T-helper 17 cell (primary cell): ENCODE measurements around the gene ARHGEF28. TPM values are rescaled to one million over a fixed set of nuclear protein-coding genes. Genes with fewer than 3 reads are reported as not detected.

Experiments used
- ATAC-seq: fragments of 150-1000 bp; cut with Tn5 transposase; 2 replicates; pipeline ENCODE4 v1.10.0; 2021; ENCODE audit warnings: mild to moderate bottlenecking, moderate library complexity
- DNase-seq, 3 donors: peaks; one replicate each; pipeline versions ENCODE4 v3.0.0 to v3.0.0-alpha.2; 2020 to 2021
- H3K9me3 ChIP-seq: one replicate; pipeline ENCODE4 v1.7.0; 2013; ENCODE audit warnings: low read length, mild to moderate bottlenecking; ENCODE audit not compliant: control insufficient read depth, poor library complexity, severe bottlenecking
- H3K27ac Mint-ChIP-seq: one replicate; pipeline ENCODE4 v1.8.0; 2022; ENCODE audit warnings: mild to moderate bottlenecking, moderate library complexity, mixed read lengths
- H3K27me3 Mint-ChIP-seq: one replicate; pipeline ENCODE4 v1.8.0; 2022; ENCODE audit warnings: mixed read lengths
- H3K36me3 Mint-ChIP-seq: one replicate; pipeline ENCODE4 v1.8.0; 2022; ENCODE audit warnings: low read depth, mixed read lengths
- H3K4me1 Mint-ChIP-seq: one replicate; pipeline ENCODE4 v1.8.0; 2022; ENCODE audit warnings: mild to moderate bottlenecking, mixed read lengths
- H3K4me3 Mint-ChIP-seq: one replicate; pipeline ENCODE4 v1.8.0; 2022; ENCODE audit warnings: mild to moderate bottlenecking, moderate library complexity, mixed read lengths
- total RNA-seq, 4 donors: library from RNA in 2 of 4; stranded (reverse) in 2 of 4; gene quantifications; one replicate each; pipeline ENCODE4 v1.2.3 and lab custom pipeline; 2022 to 2026

The ARHGEF28 gene
- total RNA-seq, 2 donors from 2014 or later, result 0.05 to 0.16 TPM

DNA sequence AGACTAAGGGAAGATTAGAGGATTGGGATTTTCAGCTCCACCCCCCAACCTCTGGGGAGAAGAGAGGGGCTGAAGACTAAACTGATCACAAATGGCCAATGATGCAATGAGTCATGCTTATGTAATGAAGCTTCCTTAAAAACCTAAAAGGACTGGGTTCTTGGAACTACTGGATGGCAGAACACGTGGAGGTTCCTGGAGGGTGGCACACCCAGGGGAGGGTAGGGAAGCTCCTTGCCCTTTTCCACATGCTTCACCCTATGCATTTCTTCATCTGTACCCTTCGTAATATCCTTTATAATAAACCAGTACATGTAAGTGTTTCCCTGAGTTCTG is 48.6 kb downstream of the ARHGEF28 start:
- no peaks in the 10 kb centered on the region for H3K36me3 Mint-ChIP-seq
- H3K27ac Mint-ChIP-seq, result no peak overlapping the region

DNA sequence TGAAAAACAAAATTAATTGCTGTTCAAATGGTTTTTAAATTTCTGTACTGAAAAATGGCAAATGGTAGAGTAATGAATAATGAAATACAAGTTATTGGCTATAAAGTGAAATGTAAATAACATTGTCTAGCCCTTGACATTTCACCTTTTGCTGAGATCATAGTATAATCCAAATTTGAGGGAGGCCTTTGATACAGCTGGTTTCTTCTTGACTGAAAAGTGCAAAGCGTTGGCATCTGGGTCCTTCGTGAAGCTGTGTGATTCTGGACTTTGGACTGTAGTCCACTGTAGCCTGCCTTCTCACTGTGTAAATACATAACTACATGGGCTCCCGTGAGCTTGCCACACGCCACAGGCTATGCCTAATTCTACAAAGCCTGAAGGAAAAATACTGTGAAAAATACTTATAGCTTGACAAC is 52.3 kb downstream of the ARHGEF28 start:
- peaks cover 9% of the 10 kb centered on the region for H3K27me3 Mint-ChIP-seq
- H3K36me3 Mint-ChIP-seq, result no peaks in the 10 kb centered on the region
- ATAC-seq (no peak), DNase-seq (no peak)
- H3K9me3 ChIP-seq, result no peaks in the 10 kb centered on the region
- no peaks in the 10 kb centered on the region for H3K4me1 Mint-ChIP-seq
- no peak overlapping the region for H3K27ac Mint-ChIP-seq
- H3K4me3 Mint-ChIP-seq, result no peak overlapping the region

More for the DNA sequence above, 48.6 kb downstream of the ARHGEF28 start:
- DNase-seq, result no peak
- H3K27me3 Mint-ChIP-seq, result peaks cover 24% of the 10 kb centered on the region
- no peaks in the 10 kb centered on the region for H3K4me1 Mint-ChIP-seq
- H3K9me3 ChIP-seq, result no peaks in the 10 kb centered on the region
- ATAC-seq, result no peak
- H3K4me3 Mint-ChIP-seq, result no peak overlapping the region

DNA sequence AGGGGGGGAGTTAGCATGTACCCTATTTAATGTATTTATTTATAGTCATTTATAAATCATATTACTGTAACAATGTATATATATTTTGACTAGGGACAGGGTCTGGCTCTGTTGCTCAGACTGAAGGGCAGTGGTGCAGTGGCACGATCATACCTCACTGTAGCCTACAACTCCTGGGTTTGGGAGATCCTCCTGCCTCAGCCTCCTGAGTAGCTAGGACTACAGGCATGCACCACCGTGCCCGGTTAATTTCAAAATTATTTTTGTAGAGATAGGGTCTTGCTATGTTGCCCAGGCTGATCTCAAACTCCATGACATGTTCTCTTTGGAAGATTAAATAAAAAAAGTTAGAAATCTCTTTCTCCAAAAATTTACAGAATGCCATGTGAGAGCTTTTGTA is 52.8 kb downstream of the ARHGEF28 start:
- ATAC-seq (no peak), DNase-seq (no peak)
- Mint-ChIP-seq H3K4me1 (no peaks in the 10 kb centered on the region), H3K4me3 (no peak overlapping the region), H3K27me3 (peaks cover 13% of the 10 kb centered on the region), H3K36me3 (no peaks in the 10 kb centered on the region), H3K27ac (no peak overlapping the region)
- no peaks in the 10 kb centered on the region for H3K9me3 ChIP-seq

DNA sequence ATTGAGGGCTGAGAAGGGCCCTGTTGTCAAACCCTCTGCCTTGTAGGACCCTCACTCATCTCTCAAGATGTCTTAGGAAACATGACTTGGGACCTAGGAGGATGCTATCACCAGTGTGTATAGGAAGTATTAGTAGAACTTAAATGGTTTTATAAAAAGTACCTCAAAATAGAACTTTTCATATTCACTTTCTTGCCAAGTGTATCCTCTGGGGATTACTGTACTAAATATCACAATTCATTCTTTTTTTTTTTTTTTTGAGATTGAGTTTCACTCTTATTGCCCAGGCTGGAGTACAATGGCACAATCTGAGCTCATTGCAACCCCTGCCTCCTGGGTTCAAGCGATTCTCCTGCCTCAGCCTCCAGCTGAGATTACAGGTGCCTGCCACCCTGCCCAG is 56.2 kb downstream of the ARHGEF28 start:
- H3K9me3 ChIP-seq, result no peaks in the 10 kb centered on the region
- Mint-ChIP-seq H3K4me1 (no peaks in the 10 kb centered on the region), H3K4me3 (no peak overlapping the region), H3K36me3 (no peaks in the 10 kb centered on the region), H3K27me3 (peaks cover 20% of the 10 kb centered on the region), H3K27ac (no peak overlapping the region)
- DNase-seq (no peak), ATAC-seq (no peak)

DNA sequence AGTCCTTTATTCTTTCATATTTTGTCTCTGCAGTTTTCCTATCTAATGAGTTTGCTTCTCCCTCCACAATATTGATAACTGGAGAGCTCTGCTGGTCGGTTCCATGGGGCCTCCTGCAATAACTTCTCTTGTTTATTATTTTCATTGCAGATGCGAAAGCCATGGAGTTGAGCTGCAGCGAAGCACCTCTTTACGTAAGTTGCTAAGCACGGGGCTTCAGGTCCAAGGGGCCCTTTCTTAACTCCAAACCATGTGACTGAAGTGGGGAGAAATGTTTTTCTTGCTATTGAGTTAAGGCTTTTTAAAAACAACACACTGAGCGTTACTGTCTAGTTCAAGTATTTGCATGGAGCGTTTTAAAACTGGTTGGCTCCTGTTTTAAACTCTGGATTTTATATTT is 58.7 kb downstream of the ARHGEF28 start:
- no peak overlapping the region for H3K4me3 Mint-ChIP-seq
- H3K27me3 Mint-ChIP-seq, result peaks cover 15% of the 10 kb centered on the region
- no peaks in the 10 kb centered on the region for H3K4me1 Mint-ChIP-seq
- no peaks in the 10 kb centered on the region for H3K36me3 Mint-ChIP-seq
- ATAC-seq, result no peak
- no peak overlapping the region for H3K27ac Mint-ChIP-seq
- H3K9me3 ChIP-seq, result no peaks in the 10 kb centered on the region
- DNase-seq, result no peak

DNA sequence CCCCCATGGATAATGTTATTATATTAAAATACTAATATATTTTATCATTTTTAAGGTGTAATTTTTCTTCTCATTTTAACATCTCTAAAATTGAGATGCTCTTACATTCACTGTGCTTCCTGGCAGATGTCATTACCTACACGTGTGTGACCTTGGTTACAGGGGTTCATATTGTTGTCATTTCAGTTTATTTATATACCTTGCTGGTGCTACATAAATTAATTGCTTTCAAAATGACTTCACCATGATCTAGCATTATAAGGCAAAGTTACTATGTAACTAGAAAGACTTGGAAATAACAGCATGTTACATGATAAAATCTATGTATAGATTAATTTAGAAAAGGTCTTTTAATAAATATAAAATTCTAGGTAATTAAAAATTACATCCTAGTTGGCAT is 60.9 kb downstream of the ARHGEF28 start:
- Mint-ChIP-seq H3K27me3 (peaks cover 17% of the 10 kb centered on the region), H3K27ac (no peak overlapping the region), H3K4me1 (no peaks in the 10 kb centered on the region), H3K36me3 (no peaks in the 10 kb centered on the region), H3K4me3 (no peak overlapping the region)
- H3K9me3 ChIP-seq, result no peaks in the 10 kb centered on the region
- ATAC-seq, result no peak
- DNase-seq, result no peak

DNA sequence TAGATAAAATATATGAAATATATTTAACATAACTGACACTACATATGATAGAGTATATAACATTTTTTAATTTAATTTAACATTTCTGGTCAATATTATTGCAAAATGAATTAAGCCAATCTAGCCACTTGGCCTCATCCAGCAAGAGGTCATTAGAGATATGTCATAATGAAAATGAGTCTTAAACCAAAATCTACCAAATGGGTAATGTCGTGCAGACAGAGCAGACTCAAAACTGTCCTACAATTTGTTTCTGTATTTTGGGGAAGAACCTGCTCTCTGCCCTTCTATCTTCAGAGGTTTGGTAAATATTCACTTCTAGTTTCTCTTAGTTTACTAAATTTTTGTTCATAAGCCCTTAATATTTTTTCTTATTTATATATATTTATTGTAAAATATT is 61.4 kb downstream of the ARHGEF28 start:
- Mint-ChIP-seq H3K36me3 (no peaks in the 10 kb centered on the region), H3K27me3 (peaks cover 22% of the 10 kb centered on the region), H3K4me1 (no peaks in the 10 kb centered on the region), H3K4me3 (no peak overlapping the region), H3K27ac (no peak overlapping the region)
- no peaks in the 10 kb centered on the region for H3K9me3 ChIP-seq
- ATAC-seq (no peak), DNase-seq (no peak)

DNA sequence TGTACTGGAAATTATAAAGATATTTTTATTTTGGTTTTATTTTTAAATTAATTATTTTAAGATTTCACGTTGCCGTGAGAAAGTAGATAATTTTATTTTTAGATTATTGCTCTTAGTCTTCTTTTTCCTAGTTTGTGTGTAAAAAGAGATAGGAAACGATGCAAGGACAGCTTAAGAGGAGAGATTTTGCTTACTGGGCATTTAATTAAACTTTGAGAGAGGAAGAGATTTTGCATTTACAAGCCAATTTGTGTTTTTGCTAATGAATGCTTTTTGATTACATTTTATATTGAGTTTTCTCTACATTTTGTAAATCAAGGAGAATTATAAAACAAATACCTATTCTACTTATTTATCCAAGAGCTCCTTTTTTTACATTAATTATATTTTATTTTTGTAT is 64.0 kb downstream of the ARHGEF28 start:
- no peaks in the 10 kb centered on the region for H3K9me3 ChIP-seq
- DNase-seq (no peak), ATAC-seq (no peak)
- no peak overlapping the region for H3K4me3 Mint-ChIP-seq
- H3K36me3 Mint-ChIP-seq, result peaks cover 3% of the 10 kb centered on the region
- H3K4me1 Mint-ChIP-seq, result peaks cover 6% of the 10 kb centered on the region
- peaks cover 33% of the 10 kb centered on the region for H3K27me3 Mint-ChIP-seq
- H3K27ac Mint-ChIP-seq, result no peak overlapping the region

DNA sequence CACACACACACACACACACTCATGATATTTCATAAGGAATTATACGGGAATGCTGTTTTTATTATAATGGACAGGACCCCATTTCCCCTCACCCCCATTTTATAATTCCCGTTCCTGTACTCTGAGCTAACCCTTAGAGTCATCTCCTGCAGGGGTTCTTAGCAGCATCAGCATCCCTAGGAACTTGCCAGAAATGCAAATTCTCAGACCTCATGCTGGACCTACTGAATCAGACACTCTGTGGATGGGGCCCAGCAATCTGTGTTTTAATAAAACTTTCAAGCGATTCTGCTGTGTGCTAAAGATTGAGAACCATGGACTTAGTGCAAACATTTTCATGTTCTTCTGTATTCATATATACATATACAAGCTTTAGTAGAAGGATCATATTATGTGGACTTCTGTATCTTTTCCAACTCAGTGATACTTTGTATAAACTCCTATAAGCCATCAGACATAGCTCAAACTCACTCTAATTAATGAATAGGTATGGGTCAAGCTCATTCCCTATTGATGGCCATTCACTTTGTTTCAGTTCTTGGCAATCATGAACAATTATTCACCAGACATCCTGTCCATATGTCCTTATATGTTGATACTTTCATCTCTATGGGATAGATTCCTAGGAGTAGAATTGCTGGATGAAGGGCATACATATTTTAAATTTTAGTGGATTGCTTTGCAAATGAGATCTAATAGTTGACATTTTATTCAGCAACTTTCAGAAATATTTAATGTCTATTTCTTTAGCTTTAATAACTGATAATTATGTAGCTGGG is 65.5 kb downstream of the ARHGEF28 start:
- no peak overlapping the region for H3K27ac Mint-ChIP-seq
- peaks cover 3% of the 10 kb centered on the region for H3K36me3 Mint-ChIP-seq
- H3K4me3 Mint-ChIP-seq, result no peak overlapping the region
- no peak for DNase-seq
- H3K4me1 Mint-ChIP-seq, result peaks cover 6% of the 10 kb centered on the region
- no peak for ATAC-seq
- H3K9me3 ChIP-seq, result no peaks in the 10 kb centered on the region
- peaks cover 40% of the 10 kb centered on the region for H3K27me3 Mint-ChIP-seq

DNA sequence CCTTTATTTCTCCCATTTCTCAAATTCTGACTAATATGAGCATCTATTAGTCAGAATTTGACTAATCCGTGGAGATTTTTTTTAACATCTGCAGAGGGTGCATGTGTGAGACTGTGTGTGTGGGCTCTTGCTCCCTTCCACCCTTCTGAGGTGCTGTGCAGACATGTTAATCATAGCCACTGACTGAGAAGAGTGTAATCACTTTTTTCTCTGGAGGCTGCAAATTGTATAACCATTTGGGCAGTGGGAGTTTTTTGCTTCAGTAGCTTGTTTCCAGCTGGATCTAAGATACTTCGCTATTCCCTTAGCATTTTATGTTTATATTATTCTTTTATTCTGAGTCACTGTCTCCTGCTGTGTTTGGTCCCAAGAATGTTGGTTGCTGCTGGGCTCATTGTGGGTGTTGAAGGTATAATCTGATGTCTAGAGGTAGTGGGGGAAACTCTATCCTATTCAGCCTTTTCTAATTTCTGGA is 66.2 kb downstream of the ARHGEF28 start:
- ATAC-seq (no peak), DNase-seq (no peak)
- H3K27me3 Mint-ChIP-seq, result peaks cover 40% of the 10 kb centered on the region

DNA sequence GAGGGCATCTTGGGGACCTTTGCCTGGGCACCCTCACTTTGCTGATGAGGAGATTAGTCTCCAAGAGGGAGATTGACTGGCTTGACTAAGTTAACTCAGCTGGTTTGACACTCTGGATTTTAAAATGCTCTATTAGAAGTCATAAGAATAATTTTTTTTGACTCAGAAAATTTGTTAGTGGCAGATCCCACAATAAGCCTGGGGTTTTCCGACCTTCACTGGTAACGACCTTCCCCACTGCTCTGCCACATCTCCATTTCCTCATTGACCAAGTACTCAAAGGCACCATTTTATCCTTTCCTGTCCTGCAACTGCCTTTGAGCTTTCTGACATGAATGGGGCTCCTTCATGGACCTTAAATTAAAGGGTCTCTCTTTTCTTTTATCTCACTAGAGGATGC is 67.0 kb downstream of the ARHGEF28 start:
- Mint-ChIP-seq H3K27ac (no peak overlapping the region), H3K4me1 (peaks cover 6% of the 10 kb centered on the region)

More for the DNA sequence above, 66.2 kb downstream of the ARHGEF28 start:
- H3K4me1 Mint-ChIP-seq, result peaks cover 6% of the 10 kb centered on the region
- no peaks in the 10 kb centered on the region for H3K9me3 ChIP-seq
- no peak overlapping the region for H3K4me3 Mint-ChIP-seq
- H3K27ac Mint-ChIP-seq, result no peak overlapping the region
- peaks cover 3% of the 10 kb centered on the region for H3K36me3 Mint-ChIP-seq

DNA sequence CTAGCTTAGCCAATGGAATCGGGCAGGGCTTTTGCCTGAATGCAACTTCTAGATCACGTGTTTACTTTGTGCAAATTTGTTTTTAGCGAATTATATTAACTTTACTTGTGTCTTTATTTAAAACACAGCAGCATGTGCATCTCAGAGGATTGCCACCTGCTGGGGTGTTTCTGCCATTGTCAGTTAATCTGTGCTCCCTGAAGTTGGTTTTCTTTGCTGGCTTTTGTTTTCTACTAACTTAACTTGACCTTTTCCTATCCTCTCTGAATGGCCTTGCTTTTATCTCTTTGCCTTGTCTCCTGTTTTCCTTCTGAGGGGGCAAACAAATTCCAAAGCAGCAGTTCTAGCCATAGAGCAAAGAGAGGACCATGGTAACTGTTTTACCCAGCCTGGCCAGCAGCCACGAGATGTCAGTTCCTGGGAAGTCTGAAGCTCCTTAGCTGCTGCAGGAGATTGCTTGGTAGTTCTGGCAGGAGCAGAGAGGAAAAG is 67.6 kb downstream of the ARHGEF28 start:
- Mint-ChIP-seq H3K4me3 (no peak overlapping the region), H3K4me1 (peaks cover 6% of the 10 kb centered on the region), H3K36me3 (peaks cover 3% of the 10 kb centered on the region), H3K27ac (no peak overlapping the region), H3K27me3 (peaks cover 40% of the 10 kb centered on the region)
- ATAC-seq (no peak), DNase-seq (no peak)
- no peaks in the 10 kb centered on the region for H3K9me3 ChIP-seq

More for the DNA sequence above, 67.0 kb downstream of the ARHGEF28 start:
- Mint-ChIP-seq H3K27me3 (peaks cover 40% of the 10 kb centered on the region), H3K4me3 (no peak overlapping the region), H3K36me3 (peaks cover 3% of the 10 kb centered on the region)
- ATAC-seq, result no peak
- DNase-seq, result no peak
- H3K9me3 ChIP-seq, result no peaks in the 10 kb centered on the region

DNA sequence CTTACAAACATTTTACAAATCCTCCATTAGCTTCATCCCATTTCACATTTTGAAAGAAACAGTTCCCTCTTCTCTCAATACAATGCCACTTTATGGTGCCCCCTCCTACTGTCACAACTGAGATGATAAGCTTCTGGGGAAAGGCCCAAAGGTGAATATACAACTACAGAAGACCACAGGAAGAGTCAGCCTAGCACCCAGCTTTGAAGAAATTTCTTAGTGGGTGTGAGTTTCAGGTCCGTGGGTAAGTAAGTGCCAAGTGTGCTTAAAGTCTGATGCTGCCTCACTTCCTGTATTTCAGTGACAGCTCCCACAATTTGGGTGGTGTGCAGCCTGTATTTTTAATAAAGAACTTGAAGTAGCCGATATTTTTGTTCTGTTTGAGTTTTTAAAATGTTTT is 68.1 kb downstream of the ARHGEF28 start:
- H3K9me3 ChIP-seq, result no peaks in the 10 kb centered on the region
- DNase-seq (no peak), ATAC-seq (no peak)
- Mint-ChIP-seq H3K27me3 (peaks cover 40% of the 10 kb centered on the region), H3K4me3 (no peak overlapping the region), H3K36me3 (peaks cover 3% of the 10 kb centered on the region), H3K4me1 (peaks cover 6% of the 10 kb centered on the region), H3K27ac (no peak overlapping the region)

DNA sequence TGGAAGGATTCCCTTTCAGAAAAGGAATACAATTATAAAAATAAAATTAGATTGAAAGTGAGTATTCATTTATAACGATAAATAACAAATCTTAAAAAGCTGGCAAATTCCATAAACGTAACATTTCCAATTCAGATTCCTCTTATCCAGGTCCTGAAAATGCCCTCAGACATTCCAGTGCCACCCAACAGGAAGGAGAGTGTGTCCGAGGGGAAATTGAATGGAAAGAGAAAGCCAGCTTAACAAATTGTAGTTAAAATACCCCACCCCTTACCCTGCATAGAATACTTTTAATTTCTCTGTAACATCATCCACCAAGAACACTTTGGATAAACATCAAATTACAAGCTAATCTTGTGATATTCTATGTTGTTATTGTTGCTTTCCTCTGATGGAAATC is 72.0 kb downstream of the ARHGEF28 start:
- peaks cover 3% of the 10 kb centered on the region for H3K36me3 Mint-ChIP-seq

More for the DNA sequence above, 72.0 kb downstream of the ARHGEF28 start:
- H3K27ac Mint-ChIP-seq, result no peak overlapping the region
- H3K9me3 ChIP-seq, result no peaks in the 10 kb centered on the region
- H3K4me3 Mint-ChIP-seq, result no peak overlapping the region
- DNase-seq (no peak), ATAC-seq (no peak)
- peaks cover 9% of the 10 kb centered on the region for H3K4me1 Mint-ChIP-seq
- H3K27me3 Mint-ChIP-seq, result peaks cover 45% of the 10 kb centered on the region
